ENCODE results near the gene HOXB5.

The HOXB5 gene

GRCh38 chr17:48593126-48593829, at the start of gene HOXB5:
HOXB5 (minus strand) TSS chr17:48593779; CDS start chr17:48593682, 97 bp downstream.
- DNase-seq (ENCODE audit: extremely low read depth, low read depth), result no peak
- peak within 1 kb of the TSS; percentile 3 for H3K4me3 ChIP-seq (replicated peaks; ENCODE audit: low read depth, low read length)
- no peak for TF ChIP-seq CTCF (IDR thresholded peaks at IDR 0.05; ENCODE audit: low read depth, low read length, missing control alignments)

GRCh38 chr17:48642843-48643696, 49.5 kb upstream of the HOXB5 start:
- no peak for TF ChIP-seq CTCF (IDR thresholded peaks at IDR 0.05; ENCODE audit: low read depth, low read length, missing control alignments)
- no peak overlapping the region for H3K4me3 ChIP-seq (replicated peaks; ENCODE audit: low read depth, low read length)
- no peak for DNase-seq (ENCODE audit: extremely low read depth, low read depth)

DNA sequence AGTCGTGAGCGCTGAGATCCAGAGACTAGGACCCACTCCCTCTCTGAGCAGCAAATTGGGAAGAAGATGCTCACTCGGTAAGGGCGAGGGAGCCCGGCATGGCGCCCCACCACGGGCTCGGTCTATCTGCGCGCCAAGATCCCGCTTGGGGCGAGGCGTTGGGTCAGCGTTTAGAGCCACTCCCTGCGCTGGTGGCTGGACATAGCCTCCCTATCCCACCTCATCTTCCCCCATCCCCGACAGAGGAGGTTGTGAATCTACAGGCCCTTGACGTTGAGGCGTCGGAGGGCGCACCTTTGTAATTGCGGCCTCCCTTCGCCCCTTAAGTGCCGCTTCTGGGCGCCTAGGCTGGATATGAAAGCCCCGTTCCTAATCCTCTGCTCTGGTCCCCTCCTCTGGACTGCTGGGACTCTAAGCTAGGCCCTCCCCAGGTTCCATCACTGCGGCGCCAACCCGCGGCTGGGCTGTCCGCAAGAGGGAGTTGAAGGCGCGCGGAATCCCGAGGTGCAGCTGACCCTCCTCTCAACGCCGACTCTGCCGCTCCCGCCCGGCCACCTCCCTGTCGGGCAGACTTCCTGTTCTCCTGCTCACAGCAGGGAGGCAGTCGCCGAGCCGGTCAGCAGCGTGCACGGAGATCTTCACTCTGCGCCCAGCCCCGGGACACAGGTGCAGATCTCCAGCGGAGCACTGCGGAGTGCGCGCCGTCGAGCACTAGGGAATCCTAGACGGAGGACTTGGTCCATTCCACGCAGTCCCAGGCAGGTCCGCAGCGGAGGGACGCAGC, 48.7 kb upstream of the HOXB5 start:
- DNase-seq (ENCODE audit: extremely low read depth, low read depth), result no peak
- H3K4me3 ChIP-seq (replicated peaks; ENCODE audit: low read depth, low read length), result no peak overlapping the region
- TF ChIP-seq CTCF (IDR thresholded peaks at IDR 0.05; ENCODE audit: low read depth, low read length, missing control alignments), result no peak

DNA sequence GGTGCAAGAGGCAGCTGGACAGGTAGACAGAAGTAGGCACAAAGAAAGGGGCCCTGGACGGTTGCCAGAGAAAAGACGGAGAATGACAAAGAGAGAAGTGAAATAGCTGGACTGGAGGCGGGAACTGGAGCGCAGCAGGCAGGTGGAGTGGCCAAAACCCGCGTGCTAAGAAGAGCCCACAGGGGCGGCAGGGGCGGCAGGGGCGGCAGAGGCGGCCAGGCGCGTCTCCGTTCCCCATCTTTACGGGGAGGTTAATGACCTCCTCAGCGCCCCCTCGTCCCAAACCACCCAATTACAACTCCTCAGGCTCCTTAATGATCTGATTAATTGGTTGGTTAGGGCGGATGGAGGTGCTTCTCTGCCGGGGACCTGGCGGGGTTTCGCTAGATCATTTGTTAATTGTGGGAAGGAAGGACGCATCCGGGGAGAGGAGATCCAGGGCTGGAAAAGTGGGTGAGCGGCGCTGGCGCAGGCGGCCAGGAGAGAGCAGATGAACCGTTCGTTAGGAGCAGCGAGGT, 48.0 kb upstream of the HOXB5 start:
- no peak for DNase-seq (ENCODE audit: extremely low read depth, low read depth)
- no peak for TF ChIP-seq CTCF (IDR thresholded peaks at IDR 0.05; ENCODE audit: low read depth, low read length, missing control alignments)
- H3K4me3 ChIP-seq (replicated peaks; ENCODE audit: low read depth, low read length), result no peak overlapping the region

- no peak for TF ChIP-seq CTCF (IDR thresholded peaks at IDR 0.05; ENCODE audit: low read depth, low read length, missing control alignments)
- no peak overlapping the region for H3K4me3 ChIP-seq (replicated peaks; ENCODE audit: low read depth, low read length)
- DNase-seq (ENCODE audit: extremely low read depth, low read depth), result no peak
These were observed 47.2 kb upstream of the HOXB5 start for GRCh38 chr17:48640858-48641180.

GRCh38 chr17:48639982-48640857, 46.6 kb upstream of the HOXB5 start:
- no peak overlapping the region for H3K4me3 ChIP-seq (replicated peaks; ENCODE audit: low read depth, low read length)
- no peak for TF ChIP-seq CTCF (IDR thresholded peaks at IDR 0.05; ENCODE audit: low read depth, low read length, missing control alignments)
- DNase-seq (ENCODE audit: extremely low read depth, low read depth), result no peak
